Stimulated activated CD8-positive, alpha-beta memory T cell treated with anti-CD3 and anti-CD28 coated beads, Interleukin-15, amount 100 ng/mL, for 4 hours (primary cell): ENCODE data around the gene ADGRG6.

Experiments
- DNase-seq, 2 donors: peaks; one replicate each; pipeline ENCODE4 v3.0.0-alpha.2; 2020; ENCODE audit warnings: low read depth in 2 of 2

ADGRG6 gene

GRCh38 chr6:142489722-142490610 is 188.2 kb downstream of the ADGRG6 start:
- no peak for DNase-seq
